NCI-H146 treated with DMSO at 0.1 percent for 48 hours (cell line): ENCODE data around the gene ROR2.
"Not testable (repeated sequence)": the region's sequence is repeated elsewhere in the genome, so short reads cannot be mapped to it uniquely, and the experiment has no call there.

Source experiments
- DNase-seq: peaks from one replicate; lab custom pipeline; 2025; ENCODE audit not compliant: unreplicated experiment; lab: John Stamatoyannopoulos, UW

Gene ROR2

GRCh38 chr9:91802391-91802790 lies 147.6 kb downstream of the ROR2 start:
- DNase-seq: no peak

GRCh38 chr9:91800473-91801030 lies 149.5 kb downstream of the ROR2 start:
- DNase-seq: no peak

GRCh38 chr9:91799113-91799744 lies 150.8 kb downstream of the ROR2 start:
- no peak for DNase-seq

DNA sequence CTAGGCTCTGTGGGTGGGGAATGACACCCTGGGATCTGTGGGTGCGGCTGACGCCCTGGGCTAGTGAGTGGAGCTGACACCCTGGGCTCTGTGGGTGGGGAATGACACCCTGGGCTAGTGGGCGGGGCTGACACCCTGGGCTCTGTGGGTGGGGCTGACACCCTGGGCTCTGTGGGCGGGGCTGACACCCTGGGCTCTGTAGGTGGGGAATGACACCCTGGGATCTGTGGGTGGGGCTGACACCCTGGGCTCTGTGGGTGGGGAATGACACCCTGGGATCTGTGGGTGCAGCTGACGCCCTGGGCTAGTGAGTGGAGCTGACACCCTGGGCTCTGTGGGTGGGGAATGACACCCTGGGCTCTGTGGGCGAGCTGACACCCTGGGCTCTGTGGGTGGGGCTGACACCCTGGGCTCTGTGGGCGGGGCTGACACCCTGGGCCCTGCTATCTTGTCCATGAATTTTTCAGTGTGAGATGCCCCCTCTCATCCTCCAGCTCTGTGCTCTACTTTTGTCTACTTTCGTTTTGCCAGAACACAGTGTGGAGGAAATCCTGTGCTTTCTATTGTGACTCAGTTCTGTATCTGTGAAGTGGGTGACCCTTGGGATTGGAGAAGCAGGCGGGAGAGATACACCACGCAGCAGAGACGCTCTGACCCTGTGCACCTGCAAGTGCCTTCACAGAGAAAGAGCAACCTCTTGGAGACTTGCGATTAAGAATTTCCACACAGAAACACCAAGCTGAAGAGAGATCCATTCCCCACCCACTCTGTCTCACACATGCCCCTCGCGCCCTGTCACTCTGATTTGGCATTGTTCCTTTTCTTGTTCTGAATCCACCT lies 151.5 kb downstream of the ROR2 start:
- DNase-seq: not testable (repeated sequence)

- not testable (repeated sequence) for DNase-seq
These were observed 152.5 kb downstream of the ROR2 start for GRCh38 chr9:91797517-91797916.

- DNase-seq: not testable (repeated sequence)
These were observed 153.5 kb downstream of the ROR2 start for GRCh38 chr9:91796516-91796915.

GRCh38 chr9:91795598-91796241 lies 154.3 kb downstream of the ROR2 start:
- DNase-seq: no peak

- not testable (repeated sequence) for DNase-seq
These were observed 156.7 kb downstream of the ROR2 start for GRCh38 chr9:91793371-91793770.

- no peak for DNase-seq
These were observed 159.1 kb downstream of the ROR2 start for GRCh38 chr9:91790917-91791316.

DNA sequence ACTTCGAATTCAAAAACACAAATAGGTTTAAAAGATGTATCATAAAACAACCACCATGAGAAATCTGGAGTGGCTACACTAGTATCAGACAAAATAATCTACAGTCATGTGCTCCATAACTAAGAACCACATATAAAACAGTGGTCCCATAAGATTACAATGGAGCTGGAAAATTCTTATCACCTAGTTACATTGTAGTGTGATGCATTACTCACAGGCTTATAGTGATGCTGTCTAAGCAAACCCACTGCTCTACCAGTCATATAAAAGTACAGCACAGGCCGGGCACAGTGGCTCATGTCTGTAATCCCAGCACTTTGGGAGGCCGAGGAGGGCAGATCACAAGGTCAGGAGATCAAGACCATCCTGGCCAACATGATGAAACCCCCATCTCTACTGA lies 160.1 kb downstream of the ROR2 start:
- no peak for DNase-seq

DNA sequence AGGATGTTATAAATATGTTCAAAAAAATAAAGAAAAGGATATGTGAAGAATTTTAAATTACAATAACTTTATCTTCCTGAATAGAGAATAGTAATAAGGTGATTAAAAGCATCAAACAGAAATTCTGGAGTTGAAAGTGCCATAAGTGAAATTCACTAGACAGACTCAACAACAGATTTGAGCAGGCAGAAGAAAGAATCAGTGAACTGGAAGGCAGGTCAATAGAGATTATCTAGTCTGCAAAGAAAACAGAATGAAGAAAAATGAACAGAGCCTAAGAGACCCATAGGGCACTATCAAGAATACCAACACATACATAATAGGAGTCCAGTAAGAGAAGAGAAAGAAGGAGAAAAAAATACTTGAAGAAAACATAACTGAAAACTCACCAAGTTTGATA lies 162.1 kb downstream of the ROR2 start:
- DNase-seq: no peak

DNA sequence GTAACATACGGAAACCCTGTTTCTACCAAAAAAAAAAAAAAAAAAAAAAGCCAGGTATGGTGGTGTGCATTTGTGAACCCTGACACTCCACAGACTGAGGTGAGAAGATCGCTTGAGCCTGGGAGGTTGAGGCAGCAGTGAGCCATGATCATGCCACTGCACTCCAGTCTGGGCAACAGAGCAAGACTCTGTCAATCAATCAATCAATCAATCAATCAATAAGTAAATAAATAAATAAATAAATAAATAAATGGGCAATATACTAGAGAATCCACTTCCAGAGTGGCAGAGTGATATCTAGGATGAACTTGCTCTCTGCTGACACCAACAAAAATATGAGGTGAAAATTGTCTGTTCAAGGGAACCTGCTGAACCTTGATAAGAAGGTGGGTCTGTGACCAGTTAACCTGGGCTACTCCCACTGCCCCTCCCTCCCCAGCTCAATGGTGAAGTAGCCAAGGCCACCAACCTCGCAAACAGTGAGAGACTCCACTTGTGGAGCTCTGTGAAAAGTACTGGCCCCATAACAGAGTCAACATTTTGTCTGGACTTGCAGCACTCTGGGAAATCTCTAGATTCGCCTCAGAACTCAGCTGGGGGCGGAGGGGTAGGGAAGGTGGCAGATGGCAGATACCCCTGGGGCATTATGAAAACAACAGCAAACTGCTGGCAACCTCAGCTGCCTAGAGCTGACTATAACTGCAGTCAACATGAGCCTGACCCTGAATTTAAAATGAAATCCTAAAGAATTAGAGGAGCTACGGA lies 163.7 kb downstream of the ROR2 start:
- no peak for DNase-seq

GRCh38 chr9:91785447-91785842 lies 164.6 kb downstream of the ROR2 start:
- DNase-seq: no peak

- no peak for DNase-seq
These were observed 165.2 kb downstream of the ROR2 start for GRCh38 chr9:91784673-91785446.

DNA sequence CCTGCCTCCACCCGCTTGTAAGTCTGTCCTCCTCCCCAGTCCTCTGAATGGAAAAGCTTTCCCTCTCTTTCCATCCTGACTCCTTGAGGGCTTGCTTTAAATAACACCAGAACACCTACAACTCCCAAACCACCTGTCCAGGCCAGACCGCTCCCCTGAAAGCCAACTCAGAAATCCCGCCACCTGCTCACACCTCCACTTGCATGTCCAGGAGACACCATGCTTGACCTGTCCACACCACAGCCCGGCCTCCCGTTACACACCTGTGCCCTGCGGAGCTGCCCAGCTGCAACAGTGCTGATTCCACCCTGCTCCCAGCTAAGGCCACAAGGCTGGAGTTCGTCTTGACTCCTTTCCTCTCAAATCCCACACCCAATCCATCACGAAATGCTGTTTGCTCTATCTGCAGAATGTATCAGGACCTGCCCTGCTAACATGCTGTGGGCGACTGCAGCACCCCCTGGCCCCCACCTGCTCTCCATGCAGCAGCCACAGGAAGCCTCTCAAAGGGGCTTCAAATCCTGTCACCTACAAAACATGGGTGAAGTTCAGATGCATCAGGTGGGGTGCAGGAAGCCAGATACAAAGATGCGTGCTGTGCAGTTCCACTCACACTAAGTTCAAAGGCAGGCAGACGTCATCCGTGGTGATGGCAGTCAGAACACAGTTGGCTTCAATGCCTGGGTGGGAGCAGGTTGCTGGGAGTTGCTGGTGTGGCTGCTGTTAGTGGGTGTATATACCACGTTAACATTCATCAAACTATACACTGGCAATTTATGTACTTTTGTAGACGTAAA lies 166.0 kb downstream of the ROR2 start:
- DNase-seq: no peak

DNA sequence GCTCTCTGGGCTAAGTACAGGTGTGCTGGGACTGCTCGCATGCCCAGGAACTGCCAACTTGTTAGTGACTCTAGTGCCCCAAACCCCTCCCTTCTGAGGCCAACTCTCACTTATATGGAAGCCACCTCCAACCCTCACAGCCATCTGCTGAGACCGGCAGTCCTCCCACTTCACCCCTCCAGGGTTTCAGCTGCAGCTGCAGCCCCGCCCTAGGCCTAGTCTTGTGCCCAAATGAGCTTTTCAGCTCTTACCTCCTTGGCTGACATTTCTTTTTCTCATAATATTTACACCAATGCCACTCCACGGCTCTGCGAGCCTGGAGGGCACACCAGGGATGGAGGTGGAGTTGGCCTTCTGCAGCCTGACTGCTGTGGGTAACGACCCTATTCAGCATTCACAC lies 166.6 kb downstream of the ROR2 start:
- DNase-seq: no peak

DNA sequence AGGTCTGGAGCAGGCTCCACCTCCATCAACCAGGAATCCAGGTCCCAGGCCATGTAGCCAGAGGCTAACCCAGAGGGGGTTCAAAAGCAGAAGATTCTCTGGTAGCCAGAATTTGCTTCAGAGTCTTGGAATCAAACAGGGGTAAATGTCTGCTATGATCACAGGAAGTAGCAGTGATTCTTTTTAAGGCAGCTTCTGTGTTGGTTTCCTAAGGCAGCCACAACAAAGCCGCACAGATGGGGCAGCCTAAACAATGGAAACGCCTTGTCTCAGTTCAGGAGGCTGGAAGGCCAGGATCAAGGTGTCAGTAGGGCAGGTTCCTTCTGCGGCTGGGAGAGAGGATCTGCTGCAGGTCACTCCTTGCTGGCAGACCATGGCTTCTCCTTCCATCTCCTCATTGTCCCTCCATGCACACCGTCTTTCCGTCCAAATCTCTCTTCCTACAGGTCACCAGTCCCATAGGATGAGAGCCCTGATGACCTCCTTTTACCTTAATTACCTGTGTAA lies 167.3 kb downstream of the ROR2 start:
- no peak for DNase-seq

GRCh38 chr9:91781906-91782305 lies 168.1 kb downstream of the ROR2 start:
- DNase-seq: no peak

GRCh38 chr9:91781116-91781515 lies 168.9 kb downstream of the ROR2 start:
- DNase-seq: no peak
